Esophagus squamous epithelium (tissue), 5 donors: ENCODE data around the gene HTR5A. TPM values are rescaled to one million over a fixed set of nuclear protein-coding genes. Genes with fewer than 3 reads are reported as not detected.

Source experiments
- DNase-seq: peaks from one replicate; lab custom pipeline; 2025; lab: John Stamatoyannopoulos, UW
- H3K27ac ChIP-seq, 4 donors: fragments of 200-600 bp; sonication (generic); one replicate each; pipeline ENCODE4 v1.5.1; 2016 to 2019; ENCODE audit warnings: mild to moderate bottlenecking in 1 of 4
- H3K27me3 ChIP-seq, 4 donors: fragments of 200-600 bp; sonication (generic); 1 replicate in 3 of 4; 2 replicates in 1 of 4; pipeline versions ENCODE4 v1.5.1 to v1.6.0; 2017 to 2021; ENCODE audit warnings: antibody characterized with exemption in 1 of 4
- H3K36me3 ChIP-seq, 3 donors: fragments of 200-600 bp; sonication (generic); one replicate each; pipeline ENCODE4 v1.5.1; 2016 to 2019
- H3K4me1 ChIP-seq, 3 donors: fragments of 200-600 bp; sonication (generic); one replicate each; pipeline ENCODE4 v1.5.1; 2017 to 2019
- H3K4me3 ChIP-seq, 4 donors: fragments of 200-600 bp; sonication (generic); 1 replicate in 3 of 4; 2 replicates in 1 of 4; pipeline ENCODE4 v1.5.1; 2016 to 2019; ENCODE audit warnings: mild to moderate bottlenecking in 2 of 4, moderate library complexity in 1 of 4
- H3K9me3 ChIP-seq, 3 donors: fragments of 200-600 bp; sonication (generic); one replicate each; pipeline ENCODE4 v1.5.1; 2016 to 2019
- POLR2A ChIP-seq, 4 donors: fragments of 450-650 bp; IDR thresholded peaks; one replicate each; pipeline ENCODE4 v1.6.1; 2017; ENCODE audit warnings: antibody characterized with exemption in 4 of 4, mild to moderate bottlenecking in 4 of 4, moderate library complexity in 3 of 4
- WGBS, 2 donors: methylation state at CpG; one replicate each; pipeline ENCODE4 v1.1.5; 2018; 5-methylcytosine and 5-hydroxymethylcytosine counted together
- intact Hi-C: fragments of 100-400 bp; cut with DNase I; formaldehyde crosslinking; loops from one replicate; pipeline ENCODE4 v1.15.0; 2022
- total RNA-seq, 4 donors: library from RNA; depleted of rRNA; stranded (reverse); fragments of >200 nt; gene quantifications; one replicate each; pipeline ENCODE4 v1.1.0, GENCODE V29; 2016
- TF ChIP-seq, protein P1 (sequence below), 6 experiments: fragments of 450-650 bp in 4 of 6; fragments of 200-600 bp in 2 of 6; sonication (generic) in 2 of 6; IDR thresholded peaks; one replicate each; pipeline ENCODE4 v1.5.1; 2016 to 2019; ENCODE audit warnings: antibody characterized with exemption in 6 of 6, mild to moderate bottlenecking in 4 of 6, moderate library complexity in 4 of 6
- donor health status: DM: yes; HTN: yes; CAD: no.

Gene HTR5A
- total RNA-seq, 4 donors from 2014 or later = not detected

DNA sequence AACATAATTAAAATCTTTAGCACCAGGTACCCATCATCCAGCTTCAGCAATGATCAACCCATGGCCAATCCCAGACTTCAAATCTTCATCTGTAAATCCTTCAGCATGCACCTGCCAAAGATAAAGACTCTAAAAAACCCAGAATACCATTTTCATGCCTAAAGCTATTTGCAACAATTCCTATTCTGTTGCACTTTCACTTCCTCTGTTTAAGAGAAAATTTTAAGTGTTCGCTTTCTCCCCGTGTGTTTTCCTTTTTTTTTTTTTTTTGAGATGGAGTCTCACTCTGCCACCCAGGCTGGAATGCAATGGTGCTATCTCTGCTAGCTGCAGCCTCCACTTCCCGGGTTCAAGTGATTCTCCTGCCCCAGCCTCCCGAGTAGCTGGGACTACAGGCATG, 31.8 kb upstream of the HTR5A start:
- TF ChIP-seq, protein P1, sequence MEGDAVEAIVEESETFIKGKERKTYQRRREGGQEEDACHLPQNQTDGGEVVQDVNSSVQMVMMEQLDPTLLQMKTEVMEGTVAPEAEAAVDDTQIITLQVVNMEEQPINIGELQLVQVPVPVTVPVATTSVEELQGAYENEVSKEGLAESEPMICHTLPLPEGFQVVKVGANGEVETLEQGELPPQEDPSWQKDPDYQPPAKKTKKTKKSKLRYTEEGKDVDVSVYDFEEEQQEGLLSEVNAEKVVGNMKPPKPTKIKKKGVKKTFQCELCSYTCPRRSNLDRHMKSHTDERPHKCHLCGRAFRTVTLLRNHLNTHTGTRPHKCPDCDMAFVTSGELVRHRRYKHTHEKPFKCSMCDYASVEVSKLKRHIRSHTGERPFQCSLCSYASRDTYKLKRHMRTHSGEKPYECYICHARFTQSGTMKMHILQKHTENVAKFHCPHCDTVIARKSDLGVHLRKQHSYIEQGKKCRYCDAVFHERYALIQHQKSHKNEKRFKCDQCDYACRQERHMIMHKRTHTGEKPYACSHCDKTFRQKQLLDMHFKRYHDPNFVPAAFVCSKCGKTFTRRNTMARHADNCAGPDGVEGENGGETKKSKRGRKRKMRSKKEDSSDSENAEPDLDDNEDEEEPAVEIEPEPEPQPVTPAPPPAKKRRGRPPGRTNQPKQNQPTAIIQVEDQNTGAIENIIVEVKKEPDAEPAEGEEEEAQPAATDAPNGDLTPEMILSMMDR (IDR thresholded peaks at IDR 0.05) = no peak
- TF ChIP-seq POLR2A (IDR thresholded peaks at IDR 0.05) = no peak
- peaks cover 0 to 12% (median 0%) of the 10 kb centered on the region in 4 donors for H3K27me3 ChIP-seq
- no peak overlapping the region for H3K27ac ChIP-seq
- H3K36me3 ChIP-seq = no peaks in the 10 kb centered on the region
- no peak for DNase-seq
- H3K9me3 ChIP-seq = no peaks in the 10 kb centered on the region
- WGBS, 2 donors = 70 to 72% methylated on average over 4 of the region's 4 CpGs
- no peak overlapping the region for H3K4me3 ChIP-seq
- intact Hi-C loops = no loop called here
- H3K4me1 ChIP-seq = no peaks in the 10 kb centered on the region

DNA sequence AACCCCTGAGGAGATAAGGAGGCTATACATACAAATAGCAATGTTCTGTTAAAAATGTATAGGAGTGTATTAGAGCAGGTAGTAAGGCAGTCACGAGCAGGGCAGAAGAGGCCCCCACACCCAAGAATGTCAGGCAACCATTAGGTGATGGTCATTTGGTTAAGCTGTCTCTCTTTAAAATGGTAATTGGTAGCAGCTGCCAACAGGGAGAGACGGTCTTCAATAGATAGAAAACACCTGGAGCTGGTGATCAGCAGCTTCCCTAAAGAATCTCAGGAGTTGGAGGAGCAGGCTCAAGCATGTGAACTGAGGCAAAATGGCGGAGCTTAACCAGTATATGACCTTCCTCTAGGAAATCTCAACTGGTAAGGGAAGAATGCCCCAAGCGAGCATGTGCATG, 26.4 kb upstream of the HTR5A start:
- 48 to 58% methylated on average over 4 of the region's 4 CpGs for WGBS, 2 donors

DNA sequence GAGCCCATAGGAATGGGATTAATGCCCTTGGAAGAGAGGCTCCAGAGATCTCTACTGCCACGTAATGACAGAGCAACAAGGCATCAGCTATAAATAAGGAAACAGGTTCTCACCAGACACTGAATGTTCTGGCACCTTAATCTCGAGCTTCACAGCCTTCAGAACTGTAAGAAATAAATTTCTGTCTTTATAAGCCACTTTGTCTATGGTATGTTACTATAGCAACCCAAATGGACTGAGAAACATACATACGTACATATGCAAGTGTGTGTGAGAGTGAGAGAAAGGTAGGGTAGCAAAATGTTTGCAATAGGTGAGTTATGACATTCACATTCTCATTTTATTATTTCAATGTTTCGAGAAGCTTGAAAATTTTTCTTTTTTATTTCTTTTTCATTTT, 22.1 kb upstream of the HTR5A start:
- H3K4me1 ChIP-seq = no peaks in the 10 kb centered on the region
- no peaks in the 10 kb centered on the region for H3K9me3 ChIP-seq
- TF ChIP-seq, protein P1 (IDR thresholded peaks at IDR 0.05) = no peak
- no peak for TF ChIP-seq POLR2A (IDR thresholded peaks at IDR 0.05)
- no peak for DNase-seq
- intact Hi-C loops = no loop called here
- no peaks in the 10 kb centered on the region for H3K27me3 ChIP-seq
- 47 to 57% methylated on average over 4 of the region's 4 CpGs for WGBS, 2 donors
- H3K4me3 ChIP-seq = no peak overlapping the region
- no peak overlapping the region for H3K27ac ChIP-seq
- no peaks in the 10 kb centered on the region for H3K36me3 ChIP-seq

More for the DNA sequence above, 26.4 kb upstream of the HTR5A start:
- no peaks in the 10 kb centered on the region for H3K4me1 ChIP-seq
- no peaks in the 10 kb centered on the region for H3K36me3 ChIP-seq
- no peak overlapping the region for H3K4me3 ChIP-seq
- no peak overlapping the region for H3K27ac ChIP-seq
- H3K27me3 ChIP-seq = peaks cover 0 to 12% (median 0%) of the 10 kb centered on the region in 4 donors
- no peak for DNase-seq
- intact Hi-C loops = no loop called here
- H3K9me3 ChIP-seq = no peaks in the 10 kb centered on the region
- no peak for TF ChIP-seq POLR2A (IDR thresholded peaks at IDR 0.05)
- TF ChIP-seq, protein P1 (IDR thresholded peaks at IDR 0.05) = no peak

DNA sequence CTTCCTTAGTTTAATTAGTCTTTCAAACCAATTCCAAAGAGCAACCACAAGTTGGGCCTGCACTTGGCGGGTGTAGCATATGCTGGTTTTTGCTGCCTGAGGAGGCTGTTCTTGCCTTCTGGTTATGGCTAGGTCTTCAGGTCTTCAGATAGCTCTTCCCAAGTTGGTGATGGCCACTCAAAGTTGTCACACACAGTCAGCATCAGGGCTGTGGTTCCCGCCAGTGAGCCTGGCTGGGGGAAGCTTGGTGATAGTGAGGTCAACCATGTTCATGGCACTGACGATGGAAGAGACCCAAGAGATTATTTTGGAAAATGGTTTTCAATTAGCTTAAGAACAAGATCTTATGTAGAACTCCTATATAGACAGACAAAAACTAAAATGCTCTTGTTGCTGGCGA, 18.8 kb upstream of the HTR5A start:
- no peaks in the 10 kb centered on the region for H3K9me3 ChIP-seq
- WGBS, 2 donors = 76 to 92% methylated on average over 3 to 4 of the region's 4 CpGs
- DNase-seq = no peak
- H3K4me1 ChIP-seq = no peaks in the 10 kb centered on the region
- no peaks in the 10 kb centered on the region for H3K27me3 ChIP-seq
- TF ChIP-seq, protein P1 (IDR thresholded peaks at IDR 0.05) = no peak
- TF ChIP-seq POLR2A (IDR thresholded peaks at IDR 0.05) = no peak
- no peak overlapping the region for H3K4me3 ChIP-seq
- intact Hi-C loops = no loop called here
- no peak overlapping the region for H3K27ac ChIP-seq
- no peaks in the 10 kb centered on the region for H3K36me3 ChIP-seq

DNA sequence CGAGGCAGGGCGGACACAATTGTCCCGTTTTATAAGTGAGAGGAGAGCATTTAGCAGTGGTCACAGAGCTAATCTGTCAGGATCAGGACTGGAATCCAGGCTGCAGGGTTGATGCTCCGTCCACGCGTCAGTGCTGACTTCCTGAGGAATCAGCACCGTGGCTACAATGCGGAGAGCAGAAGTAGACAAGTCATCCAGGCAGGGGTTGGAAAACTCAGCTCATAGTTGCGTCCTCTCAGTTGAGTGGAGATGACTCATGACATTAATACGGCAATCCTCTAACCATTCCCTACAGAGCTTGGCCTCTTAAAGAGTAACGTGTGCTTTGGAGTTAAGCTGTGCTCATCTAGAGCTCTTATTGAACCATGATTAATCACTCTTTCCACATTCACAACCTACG, 17.1 kb upstream of the HTR5A start:
- 71 to 73% methylated on average over 9 to 12 of the region's 12 CpGs for WGBS, 2 donors
- H3K27me3 ChIP-seq = no peaks in the 10 kb centered on the region
- TF ChIP-seq POLR2A (IDR thresholded peaks at IDR 0.05) = no peak
- TF ChIP-seq, protein P1 (IDR thresholded peaks at IDR 0.05) = no peak
- intact Hi-C loops = no loop called here
- DNase-seq = no peak
- no peak overlapping the region for H3K27ac ChIP-seq
- no peaks in the 10 kb centered on the region for H3K36me3 ChIP-seq
- H3K9me3 ChIP-seq = no peaks in the 10 kb centered on the region
- no peaks in the 10 kb centered on the region for H3K4me1 ChIP-seq
- H3K4me3 ChIP-seq = no peak overlapping the region
